Left renal pelvis (tissue), 4 donors: ENCODE data around the gene TNFRSF1B. TPM values are rescaled to one million over a fixed set of nuclear protein-coding genes. Genes with fewer than 3 reads are reported as not detected.
"Not testable (repeated sequence)": the region's sequence is repeated elsewhere in the genome, so short reads cannot be mapped to it uniquely, and the experiment has no call there.

ENCODE experiments used
- DNase-seq, 4 donors: peaks; one replicate each; pipeline ENCODE4 v3.0.0-alpha.2; 2013; ENCODE audit warnings: low read depth in 4 of 4, low spot score in 3 of 4
- polyA plus RNA-seq, 4 donors: library from polyadenylated mRNA; unstranded; fragments of 120-200 nt; gene quantifications; one replicate each; pipeline ENCODE4 v1.2.1, GENCODE V29; 2013; ENCODE audit not compliant: insufficient read length in 4 of 4

Gene TNFRSF1B
- polyA plus RNA-seq, 4 donors: 6.0 to 8.5 (median 7.3) TPM

DNA sequence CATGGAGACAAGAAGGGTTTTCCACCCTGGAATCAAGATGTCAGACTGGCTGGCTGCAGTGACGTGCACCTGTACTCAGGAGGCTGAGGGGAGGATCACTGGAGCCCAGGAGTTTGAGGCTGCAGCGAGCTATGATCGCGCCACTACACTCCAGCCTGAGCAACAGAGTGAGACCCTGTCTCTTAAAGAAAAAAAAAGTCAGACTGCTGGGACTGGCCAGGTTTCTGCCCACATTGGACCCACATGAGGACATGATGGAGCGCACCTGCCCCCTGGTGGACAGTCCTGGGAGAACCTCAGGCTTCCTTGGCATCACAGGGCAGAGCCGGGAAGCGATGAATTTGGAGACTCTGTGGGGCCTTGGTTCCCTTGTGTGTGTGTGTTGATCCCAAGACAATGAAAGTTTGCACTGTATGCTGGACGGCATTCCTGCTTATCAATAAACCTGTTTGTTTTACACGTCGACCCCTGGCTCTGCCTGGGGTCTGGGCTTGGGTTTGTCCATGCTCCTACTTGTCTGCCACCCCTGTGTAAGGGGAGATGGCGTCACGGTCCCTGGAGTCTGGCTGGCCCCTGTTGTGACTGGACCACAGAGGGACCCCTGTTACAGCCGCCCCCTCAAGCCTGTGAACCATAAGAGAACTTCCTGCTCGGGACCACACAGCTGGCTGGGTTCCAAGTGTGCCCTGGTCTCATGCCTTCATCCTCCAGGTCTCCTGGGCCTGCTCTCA lies 42.1 kb downstream of the TNFRSF1B start:
- DNase-seq: peak; percentile 64 to 80 (median 70)

DNA sequence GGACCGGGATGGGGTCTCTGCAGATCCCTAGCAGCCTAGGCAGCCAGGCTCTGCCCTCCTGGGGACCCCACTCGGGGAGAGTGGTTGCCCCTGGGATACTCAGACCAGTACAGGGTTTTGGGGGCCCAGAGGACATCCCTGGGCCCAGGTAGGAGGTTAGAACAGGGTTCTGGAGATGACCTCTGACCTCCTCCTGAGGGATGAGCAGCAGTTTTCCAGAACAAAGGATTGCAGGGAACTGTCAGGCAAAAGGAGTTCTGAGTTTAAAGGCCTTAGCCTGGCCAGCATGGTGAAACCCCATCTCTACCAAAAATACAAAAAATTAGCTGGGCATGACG lies 42.7 kb downstream of the TNFRSF1B start:
- no peak for DNase-seq

DNA sequence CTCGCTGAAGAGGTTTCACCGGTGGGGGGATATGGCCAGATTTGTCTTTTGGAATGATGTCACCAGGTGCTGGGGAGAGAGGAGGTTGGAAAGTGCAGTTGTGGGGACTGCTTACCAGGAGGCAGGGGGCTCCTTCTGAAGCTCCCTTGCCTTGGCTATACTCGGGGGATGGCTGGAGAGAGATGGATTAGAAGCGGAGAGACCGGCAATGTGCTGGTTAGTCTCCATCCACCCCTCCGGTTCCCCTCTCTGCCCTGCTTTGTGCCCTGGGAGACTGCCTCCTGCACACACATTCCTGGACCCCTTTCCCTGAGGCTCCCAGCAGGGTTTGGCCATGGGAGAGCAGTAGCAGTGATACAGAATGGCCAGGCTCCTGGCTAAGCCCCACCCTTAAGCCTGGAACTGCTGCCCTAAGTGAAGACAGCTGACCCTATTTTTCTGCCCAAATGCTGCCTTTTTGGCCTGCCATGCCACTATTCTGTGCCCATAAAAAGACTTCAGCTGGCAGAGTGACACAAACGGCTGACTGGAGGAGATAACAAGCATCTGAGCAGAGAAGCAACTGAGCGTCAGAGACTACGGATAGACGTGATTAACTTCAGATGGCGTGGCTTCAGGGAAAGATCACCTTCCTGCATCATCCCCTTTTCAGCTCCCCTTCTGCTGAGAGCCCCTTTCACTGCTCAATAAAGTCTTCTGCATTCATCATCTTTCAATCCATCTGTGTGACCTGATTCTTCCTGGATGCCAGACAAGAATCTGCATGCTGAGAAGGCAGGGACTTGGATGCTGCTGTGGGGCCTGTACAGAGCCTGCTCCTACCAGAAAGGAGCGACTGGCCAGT lies 48.5 kb downstream of the TNFRSF1B start:
- DNase-seq: no peak

DNA sequence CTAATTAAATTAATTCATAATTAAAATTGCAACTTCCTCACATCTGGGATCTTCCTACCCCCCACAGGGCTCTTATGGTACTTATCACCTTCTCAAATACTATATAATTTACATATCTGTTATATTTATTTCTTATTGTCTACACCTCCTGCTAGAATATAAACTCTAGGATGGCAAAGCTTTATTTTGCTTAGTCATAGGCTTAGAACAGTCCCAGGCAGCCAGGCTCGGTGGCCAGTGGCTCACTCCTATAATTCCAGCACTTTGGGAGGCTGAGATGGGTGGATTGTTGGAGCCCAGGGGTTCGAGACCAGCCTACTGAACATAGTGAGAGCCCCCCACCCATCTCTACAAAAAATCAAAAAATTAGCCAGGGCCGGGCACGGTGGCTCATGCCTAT lies 53.0 kb downstream of the TNFRSF1B start:
- no peak for DNase-seq

DNA sequence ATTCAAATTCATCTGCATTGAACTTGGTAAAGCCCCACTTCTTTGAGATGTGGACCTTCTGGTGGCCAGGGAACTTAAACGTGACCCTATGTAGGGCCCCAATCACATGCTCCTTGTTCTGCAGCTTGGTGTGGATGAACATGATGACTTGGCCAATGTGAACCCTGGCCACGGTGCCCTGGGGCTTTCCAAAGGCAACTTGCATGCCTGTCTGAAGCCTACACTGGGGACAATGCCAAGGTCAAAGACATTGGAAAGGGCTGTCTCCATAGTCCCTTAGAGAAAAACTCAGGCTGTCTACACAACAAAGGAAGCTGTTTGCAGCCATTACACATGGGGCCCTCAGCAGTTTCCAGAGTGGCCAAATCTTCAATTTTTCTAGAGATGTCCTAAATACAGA lies 54.1 kb downstream of the TNFRSF1B start:
- DNase-seq: no peak

DNA sequence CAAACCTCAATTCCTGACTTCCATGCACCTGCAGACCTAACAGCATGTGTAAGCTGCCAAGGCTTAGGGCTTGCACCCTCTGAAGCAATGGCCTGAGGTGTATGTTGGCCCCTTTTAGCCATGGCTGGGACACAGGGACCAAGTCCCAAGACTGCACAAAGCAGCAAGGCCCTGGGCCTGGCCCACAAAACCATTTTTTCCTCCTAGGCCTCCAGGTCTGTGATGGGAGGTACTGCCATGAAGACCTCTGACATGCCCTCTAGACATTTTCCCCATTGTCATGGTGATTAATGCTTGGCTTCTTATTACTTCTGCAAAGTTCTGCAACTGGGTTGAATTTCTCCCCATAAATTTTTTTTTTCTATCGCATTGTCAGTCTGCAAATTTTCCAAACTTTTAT lies 55.9 kb downstream of the TNFRSF1B start:
- not testable (repeated sequence) for DNase-seq

DNA sequence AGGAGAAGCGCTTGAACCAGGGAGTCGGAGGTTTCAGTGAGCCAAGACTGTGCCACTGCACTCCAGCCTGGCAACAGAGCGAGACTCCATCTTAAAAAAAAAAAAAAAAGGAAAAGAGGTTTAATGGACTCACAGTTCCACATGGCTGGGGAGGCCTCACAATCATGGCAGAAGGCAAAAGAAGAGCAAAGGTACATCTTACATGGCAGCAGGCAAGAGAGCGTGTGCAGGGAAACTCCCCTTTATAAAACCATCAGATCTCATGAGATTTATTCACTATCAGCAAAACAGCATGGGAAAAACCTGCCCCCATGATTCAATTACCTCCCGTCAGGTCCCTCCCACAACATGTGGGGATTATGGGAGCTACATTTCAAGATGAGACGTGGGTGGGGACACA lies 57.3 kb downstream of the TNFRSF1B start:
- DNase-seq: not testable (repeated sequence)

DNA sequence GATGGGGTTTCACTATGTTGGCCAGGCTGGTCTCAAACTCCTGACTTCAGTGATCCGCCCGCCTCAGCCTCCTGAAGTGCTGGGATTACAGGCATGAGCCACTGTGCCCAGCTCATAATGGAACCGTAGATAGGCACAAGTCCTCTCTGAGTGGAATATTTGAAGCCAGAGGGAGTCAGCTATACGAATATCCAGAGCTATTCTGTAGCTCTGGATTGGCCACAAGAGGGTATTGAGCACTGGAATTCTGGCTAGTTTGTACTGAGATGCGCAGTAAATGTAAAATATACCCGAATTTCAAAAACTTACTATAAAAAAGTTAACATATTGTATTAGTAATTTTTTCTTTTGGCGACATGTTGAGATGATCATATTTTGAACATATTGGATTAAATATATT lies 62.2 kb downstream of the TNFRSF1B start:
- DNase-seq: no peak

DNA sequence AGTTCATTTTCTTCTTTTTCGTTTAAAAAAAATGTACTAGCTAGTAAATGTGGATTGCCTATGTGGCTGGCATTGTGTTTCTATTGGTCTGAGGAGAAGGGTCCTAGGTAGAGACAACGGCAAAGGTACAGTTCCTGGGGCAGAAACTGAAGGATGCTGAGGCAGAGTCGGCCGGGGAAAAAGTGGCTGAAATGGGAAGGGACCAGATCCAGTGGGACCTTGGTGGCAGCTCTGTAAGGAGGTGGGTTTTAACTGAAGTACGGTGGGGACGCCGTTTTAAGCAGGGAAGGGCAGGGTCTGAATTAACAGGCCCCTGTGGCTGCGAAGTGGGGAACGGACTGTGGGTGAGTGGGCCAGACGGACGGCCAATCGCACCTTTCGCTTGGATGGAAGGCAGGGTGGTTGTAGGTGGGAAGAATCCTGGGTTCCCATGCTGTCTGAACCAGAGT lies 62.6 kb downstream of the TNFRSF1B start:
- DNase-seq: no peak

DNA sequence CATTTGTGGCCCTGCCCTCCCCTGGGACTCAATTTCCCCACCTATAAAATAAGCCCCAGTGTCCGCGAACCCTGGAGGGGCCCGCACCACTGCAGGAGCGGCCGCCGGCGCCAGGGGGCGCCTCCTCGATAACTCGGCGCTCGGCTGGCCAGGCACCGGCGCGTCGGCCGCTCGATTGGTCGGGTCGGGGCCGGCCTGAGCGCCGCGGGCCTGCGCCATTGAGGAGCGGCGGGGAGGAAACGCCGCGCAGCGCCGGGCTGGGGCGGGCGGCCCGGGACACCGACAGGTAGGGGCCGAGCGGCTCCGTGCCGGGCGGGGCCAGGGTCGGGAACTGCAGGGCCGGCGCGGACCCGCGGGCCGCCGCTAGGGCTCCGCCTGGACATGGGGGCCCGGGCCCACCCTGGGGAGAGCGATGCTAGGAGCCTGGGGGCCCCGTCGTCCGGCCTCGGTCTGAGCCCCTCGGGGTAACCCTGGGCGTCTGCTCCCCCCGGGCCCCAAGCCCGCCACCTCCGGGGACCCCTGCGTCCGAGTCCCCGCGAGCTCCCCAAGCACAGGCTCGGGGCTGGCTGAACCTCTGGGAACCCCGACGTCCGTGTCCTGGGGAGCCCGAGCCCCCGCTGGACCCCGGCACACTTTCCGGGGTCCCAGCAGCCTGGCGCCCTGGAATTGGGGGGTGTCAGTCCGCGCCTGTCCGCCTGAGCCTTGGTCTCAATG lies 63.2 kb downstream of the TNFRSF1B start, which contains the start of gene VPS13D:
VPS13D (plus strand) TSS at position 196 of the 714 bp plus-strand sequence. CDS start 4,237 bp downstream, outside the sequence.
- peak in 3 of 4 donors; percentile 55 to 62 (median 59) for DNase-seq

DNA sequence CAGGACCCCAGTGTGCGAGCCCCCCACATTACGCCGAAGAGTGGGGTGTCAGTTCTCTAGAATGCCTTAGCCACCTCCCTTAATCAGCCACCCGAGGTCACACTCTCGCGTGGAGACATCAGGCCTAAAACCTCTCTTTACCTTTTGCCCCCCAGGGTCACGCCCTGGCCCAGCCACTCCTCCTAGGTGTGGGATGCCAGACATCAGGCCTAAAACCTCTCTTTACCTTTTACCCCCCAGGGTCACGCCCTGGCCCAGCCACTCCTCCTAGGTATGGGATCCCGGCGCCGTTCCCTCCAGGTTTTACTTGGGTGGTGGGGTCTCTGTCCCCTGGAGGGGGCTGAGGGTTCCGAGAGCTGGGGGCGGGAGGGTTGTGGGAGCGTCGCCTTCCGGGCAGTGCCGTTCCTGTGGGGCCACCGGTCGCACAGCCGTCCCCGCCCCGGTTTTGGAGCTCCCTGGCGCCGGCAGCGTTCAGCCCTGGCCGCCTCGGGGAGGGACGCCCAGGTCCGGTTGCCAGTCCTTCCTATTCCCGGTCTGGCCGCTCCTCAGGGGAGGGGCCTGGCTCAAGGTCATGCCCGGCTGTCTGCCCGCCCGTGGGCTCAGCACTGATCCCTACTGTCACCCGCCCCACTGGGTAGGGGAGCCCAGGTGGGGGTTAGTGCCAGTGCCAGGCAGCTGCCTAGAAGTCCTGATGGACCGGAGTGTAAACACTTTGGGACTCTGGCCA lies 63.9 kb downstream of the TNFRSF1B start:
- no peak for DNase-seq

DNA sequence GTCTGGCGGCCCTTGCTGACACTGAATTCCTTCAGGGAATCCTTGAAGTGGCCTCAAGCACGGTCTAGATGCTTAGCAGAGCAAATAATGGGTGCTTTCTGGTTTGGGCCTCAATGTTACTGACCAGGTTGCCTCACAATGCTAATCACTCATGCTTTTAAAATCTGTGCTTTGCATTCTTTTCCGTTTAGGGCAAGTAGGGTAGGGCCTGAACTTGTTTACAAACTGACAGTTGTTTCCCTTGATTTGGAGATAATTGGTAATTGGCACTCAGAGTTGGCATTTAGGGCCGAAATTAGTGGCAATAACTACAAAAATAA lies 64.4 kb downstream of the TNFRSF1B start:
- DNase-seq: no peak

DNA sequence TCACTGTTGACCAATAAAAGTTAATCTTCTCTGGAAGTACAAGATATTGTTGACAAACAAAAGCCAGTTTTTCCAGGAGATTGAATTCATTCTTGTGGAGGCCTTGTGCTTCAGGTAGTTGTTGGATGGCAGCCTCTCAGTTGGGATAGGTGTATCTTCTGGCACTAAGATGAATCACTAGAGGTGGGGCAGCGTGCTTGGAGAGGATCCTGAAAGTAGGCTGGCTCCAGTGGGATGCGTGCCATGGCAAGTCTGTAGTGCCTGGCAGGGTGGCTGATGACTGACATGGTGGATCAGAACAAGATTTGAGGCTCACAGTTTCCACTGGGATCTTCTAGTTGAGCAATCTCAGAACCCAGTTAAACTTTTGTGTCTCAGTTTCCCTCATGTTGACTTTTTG lies 65.4 kb downstream of the TNFRSF1B start:
- DNase-seq: no peak

DNA sequence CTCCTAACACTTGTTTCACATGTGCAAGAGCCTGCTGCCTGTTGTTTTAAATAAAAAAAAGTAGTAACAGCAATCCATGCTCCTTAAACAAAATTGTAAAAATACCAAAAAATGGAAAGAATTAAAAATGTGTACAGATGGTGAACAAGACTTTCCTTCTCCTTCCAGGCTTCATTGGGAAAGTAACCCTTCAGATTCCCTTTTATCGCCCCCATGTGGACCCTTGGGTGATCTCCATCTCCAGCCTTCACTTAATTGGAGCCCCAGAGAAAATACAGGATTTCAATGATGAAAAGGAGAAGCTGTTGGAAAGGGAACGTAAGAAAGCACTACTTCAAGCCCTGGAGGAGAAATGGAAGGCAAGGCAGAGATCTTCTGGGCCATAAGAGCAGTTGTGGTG lies 77.3 kb downstream of the TNFRSF1B start:
- DNase-seq: no peak

DNA sequence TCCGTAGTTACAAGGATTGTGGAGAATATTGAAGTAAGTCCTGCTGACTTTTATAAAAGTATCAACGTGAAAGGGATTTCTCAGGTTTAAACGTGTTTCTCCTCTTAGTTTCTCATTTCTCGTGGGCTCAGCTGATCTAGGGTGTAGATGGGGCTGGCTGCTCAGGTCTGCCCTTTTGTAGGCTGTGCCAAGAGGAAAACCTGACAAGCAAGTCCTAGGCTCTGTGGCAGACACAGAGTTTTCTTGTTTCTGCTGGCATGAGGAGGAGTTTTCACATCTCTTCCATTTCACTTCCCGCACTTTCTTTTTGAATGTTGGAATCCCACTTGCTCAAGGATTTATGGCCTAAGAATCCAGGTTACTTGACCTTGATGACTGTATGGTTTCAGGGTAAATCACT lies 77.8 kb downstream of the TNFRSF1B start:
- DNase-seq: no peak

DNA sequence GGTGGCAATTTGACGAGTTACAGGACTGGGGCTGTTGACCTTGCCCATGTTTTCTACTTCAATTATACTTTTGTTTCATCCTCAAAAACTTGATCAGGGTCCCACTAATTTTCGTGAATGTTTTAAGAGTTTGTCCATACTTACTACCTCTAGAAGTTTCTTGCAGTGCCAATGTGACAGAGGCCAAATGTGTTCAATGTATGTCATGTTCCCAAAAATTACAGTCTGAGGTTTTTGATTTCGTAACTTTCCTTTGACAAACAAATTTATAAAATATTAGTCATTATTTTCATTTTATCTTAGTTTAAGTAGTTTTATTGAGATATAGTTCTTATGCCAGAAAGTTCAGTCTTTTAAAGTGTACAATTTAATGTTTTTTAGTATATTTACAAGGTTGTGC lies 78.3 kb downstream of the TNFRSF1B start:
- no peak for DNase-seq

DNA sequence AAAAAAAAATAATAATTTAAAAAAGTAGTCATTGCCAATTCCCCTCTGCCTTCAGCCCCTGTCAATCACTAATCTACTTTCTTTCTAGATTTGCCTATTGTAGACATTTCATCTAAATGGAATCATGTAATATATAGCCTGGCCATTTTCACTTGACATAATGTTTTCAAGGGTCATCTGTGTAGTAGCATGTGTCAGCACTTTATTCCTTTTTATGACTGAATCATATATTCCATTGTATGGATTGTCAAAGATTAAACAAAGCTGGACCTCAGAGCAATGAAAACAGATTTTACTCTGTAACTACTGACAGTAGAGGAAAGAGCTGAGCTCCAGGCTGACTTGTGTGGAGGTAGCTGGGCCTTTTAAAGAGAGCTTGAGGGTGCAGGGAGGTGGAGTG lies 78.9 kb downstream of the TNFRSF1B start:
- DNase-seq: no peak

DNA sequence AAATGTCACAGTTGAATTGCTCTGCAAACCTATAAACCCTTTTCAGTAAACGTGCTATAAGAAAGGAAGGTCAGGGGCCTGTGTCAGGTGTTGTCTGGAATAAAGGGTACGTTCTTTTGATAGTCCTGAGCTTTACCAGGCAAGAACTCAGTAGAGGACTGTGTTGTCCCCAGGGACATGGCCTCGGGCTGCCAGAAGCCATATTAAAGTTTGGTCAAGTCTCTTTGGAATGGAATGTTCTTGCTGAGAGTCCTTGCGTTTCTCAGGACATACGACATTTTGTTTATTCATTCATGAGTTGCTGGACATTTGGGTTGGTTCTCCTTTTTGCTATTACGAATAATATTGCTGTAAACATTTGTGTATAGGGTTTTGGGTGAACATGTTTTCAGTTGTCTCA lies 79.8 kb downstream of the TNFRSF1B start:
- no peak for DNase-seq

DNA sequence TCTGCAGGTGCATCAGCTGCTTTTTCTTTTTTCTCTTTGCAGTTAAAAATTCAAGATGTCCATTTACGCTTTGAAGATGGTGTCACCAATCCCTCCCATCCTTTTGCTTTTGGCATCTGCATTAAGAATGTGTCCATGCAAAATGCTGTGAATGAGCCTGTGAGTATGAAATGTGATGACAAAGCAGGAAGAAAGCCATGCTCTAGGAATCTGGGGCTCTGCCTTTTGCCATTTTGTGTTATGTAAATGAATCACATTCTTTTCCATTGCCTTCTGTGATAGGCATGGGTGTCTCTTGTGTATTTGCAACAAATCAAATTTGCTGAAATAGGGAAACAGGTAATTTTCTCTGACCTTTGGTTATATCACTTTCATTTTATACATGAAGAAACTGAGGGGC lies 82.4 kb downstream of the TNFRSF1B start:
- no peak for DNase-seq

DNA sequence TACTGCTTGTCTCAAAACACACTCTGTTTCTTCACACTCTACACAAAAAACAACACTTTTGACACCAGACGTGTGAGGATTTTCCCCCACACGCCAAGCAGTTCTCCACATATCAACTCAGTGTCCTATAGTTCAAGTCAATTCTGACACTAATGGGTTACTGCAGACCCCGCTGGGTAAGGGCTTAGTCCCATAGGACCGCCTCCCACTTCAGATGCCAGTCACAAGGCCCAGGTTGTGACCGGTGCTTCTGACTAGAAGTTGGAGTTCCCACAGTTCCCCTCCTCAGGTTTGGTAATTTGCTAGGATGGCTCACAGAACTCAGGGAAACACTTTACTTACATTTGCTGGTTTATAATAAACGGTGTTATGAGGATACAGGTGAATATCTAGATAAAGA lies 83.0 kb downstream of the TNFRSF1B start:
- no peak for DNase-seq

DNA sequence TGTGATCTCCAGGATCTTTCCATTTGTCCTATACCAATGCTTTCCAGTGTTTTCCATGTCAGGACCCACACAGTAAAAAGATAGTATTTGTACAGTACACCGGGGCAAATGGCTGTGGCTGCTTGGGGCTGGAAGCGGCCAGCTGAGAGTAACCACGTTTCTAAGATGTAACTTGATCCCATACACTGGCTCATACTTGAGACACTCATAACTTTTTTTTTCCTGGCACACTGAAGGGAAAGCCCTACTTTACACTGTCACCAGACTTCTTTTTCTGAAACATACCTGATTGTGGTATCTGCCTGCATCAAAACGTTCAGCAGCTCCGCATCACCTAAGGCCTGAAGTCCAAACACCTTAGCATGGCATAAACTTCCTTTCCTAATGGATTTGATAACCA lies 84.7 kb downstream of the TNFRSF1B start:
- DNase-seq: no peak
